Measurements from ENCODE around the gene CSPG4.
"Not testable (repeated sequence)": the region's sequence is repeated elsewhere in the genome, so short reads cannot be mapped to it uniquely, and the experiment has no call there.

CSPG4 gene, protein sequence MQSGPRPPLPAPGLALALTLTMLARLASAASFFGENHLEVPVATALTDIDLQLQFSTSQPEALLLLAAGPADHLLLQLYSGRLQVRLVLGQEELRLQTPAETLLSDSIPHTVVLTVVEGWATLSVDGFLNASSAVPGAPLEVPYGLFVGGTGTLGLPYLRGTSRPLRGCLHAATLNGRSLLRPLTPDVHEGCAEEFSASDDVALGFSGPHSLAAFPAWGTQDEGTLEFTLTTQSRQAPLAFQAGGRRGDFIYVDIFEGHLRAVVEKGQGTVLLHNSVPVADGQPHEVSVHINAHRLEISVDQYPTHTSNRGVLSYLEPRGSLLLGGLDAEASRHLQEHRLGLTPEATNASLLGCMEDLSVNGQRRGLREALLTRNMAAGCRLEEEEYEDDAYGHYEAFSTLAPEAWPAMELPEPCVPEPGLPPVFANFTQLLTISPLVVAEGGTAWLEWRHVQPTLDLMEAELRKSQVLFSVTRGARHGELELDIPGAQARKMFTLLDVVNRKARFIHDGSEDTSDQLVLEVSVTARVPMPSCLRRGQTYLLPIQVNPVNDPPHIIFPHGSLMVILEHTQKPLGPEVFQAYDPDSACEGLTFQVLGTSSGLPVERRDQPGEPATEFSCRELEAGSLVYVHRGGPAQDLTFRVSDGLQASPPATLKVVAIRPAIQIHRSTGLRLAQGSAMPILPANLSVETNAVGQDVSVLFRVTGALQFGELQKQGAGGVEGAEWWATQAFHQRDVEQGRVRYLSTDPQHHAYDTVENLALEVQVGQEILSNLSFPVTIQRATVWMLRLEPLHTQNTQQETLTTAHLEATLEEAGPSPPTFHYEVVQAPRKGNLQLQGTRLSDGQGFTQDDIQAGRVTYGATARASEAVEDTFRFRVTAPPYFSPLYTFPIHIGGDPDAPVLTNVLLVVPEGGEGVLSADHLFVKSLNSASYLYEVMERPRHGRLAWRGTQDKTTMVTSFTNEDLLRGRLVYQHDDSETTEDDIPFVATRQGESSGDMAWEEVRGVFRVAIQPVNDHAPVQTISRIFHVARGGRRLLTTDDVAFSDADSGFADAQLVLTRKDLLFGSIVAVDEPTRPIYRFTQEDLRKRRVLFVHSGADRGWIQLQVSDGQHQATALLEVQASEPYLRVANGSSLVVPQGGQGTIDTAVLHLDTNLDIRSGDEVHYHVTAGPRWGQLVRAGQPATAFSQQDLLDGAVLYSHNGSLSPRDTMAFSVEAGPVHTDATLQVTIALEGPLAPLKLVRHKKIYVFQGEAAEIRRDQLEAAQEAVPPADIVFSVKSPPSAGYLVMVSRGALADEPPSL (N-terminal part only)

DNA sequence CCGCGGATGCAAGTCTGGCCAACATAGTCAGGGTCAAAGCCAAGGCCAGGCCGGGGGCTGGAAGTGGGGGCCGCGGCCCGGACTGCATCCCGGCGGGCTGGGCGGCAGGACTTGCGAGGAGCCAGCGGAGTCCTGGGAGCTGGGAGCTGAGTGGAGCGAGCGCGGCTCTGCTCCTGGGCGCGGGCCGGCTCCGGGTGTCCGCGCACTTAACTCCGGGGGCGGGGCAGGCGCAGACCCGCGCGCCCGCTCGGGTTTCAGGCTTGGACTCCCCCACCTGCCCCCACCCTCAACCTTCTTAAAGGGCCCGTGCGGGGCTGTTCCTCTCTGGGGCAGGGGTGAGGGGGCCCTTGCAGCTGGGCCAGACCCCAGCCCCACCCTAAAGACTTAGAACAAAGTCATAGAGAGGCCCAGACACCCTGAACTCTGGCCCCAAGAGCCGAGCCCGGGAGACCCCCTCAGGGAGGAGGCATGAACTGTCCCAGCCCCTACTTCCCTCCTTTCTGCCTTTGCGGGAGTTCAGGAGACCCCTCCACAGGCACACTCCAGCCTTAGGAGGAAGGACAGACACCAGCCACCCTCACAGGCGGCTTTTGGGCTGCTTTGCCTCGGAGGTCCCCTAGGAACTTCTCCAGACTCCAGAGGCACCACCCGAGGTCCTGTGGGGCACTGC lies at the start of gene CSPG4:
Gene CSPG4, minus strand, starts transcription at position 181 of the 670 bp plus-strand sequence. Its CDS starts 93 bp downstream, at position 88.
- no peak for DNase-seq

DNA sequence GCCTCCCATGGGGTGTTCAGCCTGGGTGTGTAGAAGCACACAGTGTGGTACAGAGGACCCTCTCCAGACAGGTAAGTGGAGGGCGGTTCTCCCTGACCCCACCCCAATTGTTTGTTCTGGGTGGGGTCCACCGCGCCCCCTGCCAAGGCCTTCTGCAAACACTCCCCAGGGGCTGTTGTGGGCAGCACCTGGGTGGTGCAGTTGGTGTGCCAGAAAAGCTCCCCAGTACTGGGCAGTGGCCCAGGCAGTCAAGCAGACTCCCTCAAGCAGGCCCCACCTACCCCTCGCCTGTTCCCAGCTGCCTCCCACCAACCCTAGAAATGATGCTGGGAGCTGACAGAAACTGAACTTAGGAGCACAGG lies 49.7 kb upstream of the CSPG4 start:
- not testable (repeated sequence) for DNase-seq

DNA sequence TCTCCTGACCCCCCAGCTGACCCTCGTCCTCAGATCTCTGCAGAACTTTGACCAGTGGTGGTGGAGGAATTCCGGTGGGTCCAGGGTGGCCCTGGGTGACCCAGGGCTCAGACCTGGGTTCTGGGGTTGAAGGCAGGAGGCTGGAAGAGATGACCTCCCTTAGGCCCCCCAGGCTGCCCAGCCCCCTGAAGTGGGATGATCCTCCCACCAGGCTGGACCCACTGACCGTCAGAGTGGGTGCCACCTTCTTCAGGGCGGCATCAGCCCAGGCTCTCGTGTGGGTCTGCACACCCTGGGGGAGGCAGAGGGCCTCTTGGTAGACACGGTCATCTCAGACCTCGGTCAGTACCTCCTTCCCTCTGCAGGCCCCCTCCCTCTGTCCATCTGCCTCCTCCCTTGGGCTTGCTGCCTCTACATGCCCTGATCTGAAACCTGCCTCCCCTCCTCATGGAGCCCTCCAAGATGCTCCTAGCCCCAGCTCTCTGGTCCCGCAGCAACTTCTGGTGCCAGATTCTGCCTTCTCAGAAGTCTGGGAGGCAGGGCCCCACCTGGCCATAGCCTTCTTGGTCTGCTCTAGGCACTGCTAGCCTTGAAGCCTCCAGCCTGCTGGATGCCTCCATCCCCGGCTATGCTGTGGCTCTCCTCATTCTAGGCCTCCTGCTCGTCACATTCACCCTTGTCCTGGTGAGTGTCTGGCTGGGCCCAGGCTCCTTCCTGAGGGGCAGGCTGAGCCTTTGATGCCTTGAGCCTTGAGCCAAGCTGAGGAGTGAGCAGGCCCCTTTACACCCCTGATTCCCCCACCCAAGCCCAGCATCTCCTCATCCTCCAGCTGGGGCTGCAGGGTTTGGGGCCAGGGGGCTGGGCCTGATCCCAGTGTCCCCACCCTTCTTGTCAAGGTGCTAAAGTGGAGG lies 49.1 kb upstream of the CSPG4 start:
- DNase-seq, result no peak

DNA sequence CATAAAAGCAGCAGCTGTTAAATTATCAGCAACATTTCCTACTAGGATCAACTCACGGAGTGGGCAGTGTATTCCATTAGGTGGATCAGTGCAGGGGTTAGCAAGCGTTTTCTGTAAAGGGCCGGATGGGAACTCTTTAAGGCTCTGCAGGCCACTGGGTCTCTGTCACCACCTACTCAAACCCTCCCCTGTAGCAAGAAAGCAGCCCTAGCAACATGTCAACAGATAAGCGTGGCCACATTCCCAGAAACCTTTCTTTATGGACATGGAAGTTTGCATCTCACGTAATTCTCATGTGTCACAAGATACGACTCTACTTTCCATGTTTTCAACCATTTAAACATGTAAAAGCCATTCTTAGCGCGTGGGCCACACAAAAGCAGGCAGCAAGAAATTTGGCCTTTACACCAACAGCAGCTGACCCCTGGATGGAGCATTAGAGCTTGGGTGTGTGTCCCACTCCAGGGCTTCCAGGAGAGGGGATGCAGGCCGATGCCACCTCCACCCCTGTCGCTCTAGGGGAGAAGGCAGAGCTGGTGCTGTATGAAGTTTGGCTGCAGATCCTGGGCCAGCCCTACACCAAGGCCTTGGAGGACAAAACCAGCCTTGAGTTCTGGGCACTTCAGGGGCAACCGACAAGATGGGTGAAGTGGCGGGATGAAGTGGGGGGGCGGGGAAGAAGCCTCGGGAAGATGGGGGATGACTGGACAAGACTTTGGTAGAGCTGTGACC lies 48.2 kb upstream of the CSPG4 start:
- DNase-seq, result no peak

DNA sequence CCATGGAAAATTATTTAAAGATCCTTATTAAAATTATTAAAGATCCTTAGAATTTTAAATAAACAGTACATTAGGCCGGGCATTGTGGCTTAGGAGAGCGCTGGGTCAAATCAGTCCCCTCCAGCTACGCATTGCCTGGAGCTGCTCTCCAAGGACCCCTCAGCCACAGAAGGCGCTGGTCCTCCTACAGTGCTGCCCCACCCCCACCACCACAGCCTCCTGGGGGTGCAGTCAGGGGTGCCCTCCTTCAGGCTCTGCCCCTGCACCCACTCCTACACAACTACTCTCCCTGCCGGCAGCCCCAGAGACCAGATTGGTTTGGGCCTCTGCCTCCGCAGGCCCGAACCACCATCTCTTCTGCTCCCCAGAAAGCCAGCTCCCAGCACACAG lies 47.5 kb upstream of the CSPG4 start:
- DNase-seq, result not testable (repeated sequence)

DNA sequence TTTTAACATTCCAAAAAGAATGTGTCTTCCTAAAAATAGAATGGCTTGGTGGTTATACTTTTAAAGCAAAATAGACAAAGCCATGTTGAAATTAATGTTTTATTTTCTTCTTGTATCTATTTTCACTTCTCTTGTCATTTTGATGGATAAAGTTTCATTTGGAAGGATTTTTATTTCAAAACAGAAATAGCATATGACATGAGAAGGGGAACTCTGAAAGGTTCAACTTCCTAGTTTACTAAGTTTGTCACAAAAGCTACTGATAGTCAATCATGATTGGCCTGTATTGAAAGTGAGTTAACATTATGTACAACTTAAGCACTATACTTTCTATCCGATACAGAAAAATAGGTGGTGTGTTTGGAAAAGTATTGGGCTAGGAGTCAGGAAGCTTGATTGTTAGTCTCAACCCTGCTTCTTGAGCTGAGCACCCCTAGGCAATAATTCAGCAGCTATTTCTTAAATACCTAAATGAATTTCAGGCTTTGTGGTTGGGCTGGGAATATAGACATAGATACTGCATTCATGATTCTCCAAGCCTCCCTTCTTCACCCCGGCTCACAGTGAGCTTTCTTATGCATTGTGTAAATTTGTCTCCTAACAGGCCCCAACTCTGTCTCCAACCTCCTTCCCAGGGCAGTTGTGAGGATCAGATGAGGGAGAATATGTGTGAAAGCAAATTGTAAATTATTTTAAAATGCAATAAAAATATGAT lies 46.9 kb upstream of the CSPG4 start:
- DNase-seq, result no peak

DNA sequence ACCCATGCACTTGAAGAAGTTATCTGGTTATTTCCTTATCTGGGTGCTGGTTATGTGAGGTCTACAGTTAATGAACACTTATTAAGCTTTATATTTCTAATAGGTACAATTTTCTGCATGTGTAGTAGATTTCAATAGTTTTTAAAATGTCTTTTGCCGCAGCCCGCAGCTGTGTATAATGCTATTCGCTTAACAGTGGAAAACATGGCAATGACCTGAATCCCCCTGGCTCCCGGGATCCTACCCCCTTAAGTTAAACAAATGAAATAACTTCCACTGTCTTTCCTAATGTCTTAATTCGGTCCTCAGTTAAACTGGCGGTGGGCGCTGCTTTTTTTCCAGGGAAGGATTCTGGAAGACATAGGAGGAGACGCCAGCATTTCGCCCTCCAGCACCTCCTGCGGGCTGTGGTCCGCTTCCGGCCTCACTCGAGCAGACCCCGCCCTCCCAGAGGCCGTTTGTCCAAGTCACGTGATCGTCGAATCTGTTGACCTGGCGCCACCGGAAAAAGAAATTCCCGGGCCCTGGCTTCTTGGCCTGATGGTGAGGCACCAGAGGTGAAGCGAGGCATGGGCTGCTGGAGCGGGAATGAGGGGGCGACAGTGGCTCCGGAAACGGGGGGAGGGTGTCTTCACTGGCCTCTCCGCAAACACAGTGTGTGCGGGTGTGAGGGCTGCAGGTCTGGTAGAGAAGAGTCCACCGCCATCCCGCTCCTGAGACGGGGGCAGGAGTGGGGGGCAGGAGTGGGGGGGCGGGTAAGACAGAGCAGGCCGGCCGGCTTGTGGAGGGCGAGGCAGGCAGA lies 45.6 kb upstream of the CSPG4 start:
- DNase-seq, result peak; percentile 77

DNA sequence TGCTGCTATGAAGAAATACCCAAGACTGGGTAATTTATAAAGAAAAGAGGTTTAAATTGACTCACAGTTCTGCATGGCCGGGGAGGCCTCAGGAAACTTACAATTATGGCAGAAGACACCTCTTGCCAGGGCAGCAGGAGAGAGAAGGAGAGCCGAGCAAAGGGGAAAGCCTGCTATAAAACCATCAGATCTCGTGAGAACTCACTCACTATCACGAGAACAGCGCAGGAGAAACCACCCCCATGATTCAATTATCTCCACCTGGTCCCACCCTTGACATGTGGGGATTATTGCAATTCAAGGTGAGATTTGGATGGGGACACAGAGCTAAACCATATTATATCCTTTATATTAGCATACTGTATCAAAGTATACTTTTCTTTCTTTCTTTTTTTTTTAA lies 42.2 kb upstream of the CSPG4 start:
- not testable (repeated sequence) for DNase-seq

DNA sequence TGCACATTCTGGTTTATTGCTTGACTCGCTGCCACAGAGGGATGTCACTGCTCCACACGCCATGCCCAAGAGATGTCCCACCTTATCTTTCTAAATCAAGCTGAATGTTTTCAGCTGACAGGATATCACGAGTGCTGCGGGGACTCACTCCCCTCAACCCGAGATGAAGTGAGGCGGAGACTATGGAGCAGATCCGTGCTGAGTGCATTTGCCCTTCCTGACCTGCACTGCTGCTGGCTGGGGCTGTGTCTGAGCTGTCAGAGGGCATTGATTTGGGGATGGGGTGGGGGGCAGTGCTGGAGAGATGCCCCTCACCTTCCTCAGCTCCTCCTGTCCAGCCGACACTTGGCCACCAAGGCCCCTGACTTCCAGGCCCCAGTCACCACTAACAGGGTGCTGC lies 40.5 kb upstream of the CSPG4 start:
- DNase-seq, result no peak

DNA sequence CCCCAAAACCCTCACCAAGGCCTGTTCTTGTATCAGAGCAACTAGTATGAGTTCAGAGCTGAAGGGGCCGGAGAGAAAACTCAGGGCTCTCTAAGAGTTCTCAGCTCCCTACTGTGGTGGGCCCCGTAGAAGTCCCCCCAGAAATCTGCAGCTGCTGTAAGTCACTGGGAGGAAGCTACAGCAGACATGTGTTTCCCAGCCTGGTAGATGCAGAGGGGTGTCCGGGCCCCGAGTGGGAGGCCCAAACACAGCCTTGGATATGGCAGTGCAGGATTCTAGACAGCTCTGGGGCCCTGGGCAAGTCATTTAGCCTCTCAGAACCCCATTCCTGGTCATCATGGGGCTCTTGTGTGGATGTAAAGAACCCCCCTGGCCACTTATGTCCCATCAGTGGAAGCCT lies 39.2 kb upstream of the CSPG4 start:
- DNase-seq, result no peak

DNA sequence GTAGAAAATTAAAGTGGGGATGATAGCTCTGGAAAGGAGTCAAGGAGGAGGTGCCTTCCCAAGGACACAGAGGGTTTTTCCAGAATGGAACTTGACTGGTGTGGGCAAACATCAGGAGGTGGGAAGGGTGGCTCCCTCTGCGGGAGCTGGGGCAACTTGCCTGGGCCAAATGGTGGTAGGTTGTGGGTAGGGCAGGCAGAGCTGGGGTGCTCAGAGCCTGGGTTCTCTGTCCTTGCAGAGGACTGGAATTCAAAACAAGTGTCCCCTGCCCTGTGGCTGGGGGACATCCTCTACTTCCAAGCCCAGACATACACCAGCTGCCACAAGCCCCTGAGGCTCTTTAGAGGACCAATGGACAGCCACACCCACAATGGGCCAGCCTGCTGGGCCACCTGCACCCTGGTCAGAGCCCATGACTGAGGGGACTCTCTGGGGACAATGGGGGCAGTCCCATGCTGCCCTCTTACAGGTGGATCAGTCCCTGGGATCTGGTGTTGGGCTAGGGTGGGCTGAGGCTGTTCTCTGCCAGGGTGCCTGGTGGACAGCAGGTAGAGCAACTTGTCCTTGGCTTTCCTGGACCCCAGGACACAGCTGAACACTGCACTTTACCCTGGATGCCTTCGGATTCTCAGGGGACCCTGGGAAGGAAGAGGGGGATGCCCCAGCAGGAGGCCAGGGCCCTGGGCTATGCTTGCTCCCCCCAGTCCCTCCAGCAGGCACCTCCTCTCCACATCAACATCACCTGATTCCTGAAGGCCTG lies 38.6 kb upstream of the CSPG4 start:
- DNase-seq, result no peak

DNA sequence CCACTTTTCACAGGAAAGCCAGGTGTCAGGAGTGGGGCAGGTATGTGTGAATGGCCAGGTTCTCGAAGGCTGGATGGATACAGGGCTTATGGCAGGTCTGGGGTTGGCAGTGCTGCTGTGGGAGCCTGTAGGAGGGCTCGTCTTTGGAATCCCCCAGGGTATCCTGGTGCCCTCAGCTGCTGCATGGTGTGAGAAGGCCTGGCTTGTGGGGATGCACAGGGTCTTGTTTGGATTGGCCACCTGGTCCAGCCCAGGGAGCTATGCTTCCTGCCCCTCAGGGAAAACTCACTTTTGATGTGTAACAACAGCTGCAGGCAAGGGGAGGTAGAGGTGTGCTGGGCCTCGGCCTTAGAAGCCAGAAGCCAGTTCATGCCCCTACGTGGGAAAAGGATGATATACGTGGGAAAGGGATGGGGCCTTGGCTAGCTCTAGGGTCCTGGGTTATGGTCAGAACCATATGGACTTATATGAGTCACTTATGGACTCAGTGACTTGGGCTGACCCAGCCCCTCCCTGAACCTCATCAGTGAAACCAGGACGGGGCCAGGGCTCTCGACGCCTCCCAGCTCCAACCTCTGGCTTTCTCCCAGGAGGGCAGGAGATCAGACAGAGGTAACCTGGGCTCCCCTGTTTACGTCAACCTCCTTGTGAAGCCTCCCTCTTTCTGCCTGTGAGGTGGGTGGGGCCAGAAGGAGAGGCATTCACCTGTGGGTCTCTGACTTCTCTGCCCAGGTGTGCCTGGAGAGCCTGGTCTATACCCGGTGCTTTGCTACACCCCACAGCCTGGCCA lies 37.8 kb upstream of the CSPG4 start:
- no peak for DNase-seq

DNA sequence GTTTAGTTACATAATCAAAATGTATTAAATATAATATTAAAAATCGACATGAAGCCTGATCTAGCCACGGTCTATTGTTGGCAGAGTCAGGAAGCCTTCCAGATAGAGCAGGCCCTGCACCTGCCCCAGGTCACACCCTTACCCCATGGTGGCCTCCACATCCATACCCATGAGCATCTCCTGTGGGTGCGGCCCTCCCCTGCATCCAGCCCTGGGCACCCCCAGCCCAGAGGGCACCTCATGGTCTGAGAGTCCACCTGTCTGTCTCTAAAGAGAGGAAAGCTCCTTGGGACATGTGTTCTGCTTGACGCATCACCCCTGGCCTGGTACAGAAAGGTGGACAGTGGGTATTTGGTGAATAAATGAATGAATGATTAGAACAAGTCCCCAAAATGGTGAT lies 37.2 kb upstream of the CSPG4 start:
- DNase-seq, result no peak

DNA sequence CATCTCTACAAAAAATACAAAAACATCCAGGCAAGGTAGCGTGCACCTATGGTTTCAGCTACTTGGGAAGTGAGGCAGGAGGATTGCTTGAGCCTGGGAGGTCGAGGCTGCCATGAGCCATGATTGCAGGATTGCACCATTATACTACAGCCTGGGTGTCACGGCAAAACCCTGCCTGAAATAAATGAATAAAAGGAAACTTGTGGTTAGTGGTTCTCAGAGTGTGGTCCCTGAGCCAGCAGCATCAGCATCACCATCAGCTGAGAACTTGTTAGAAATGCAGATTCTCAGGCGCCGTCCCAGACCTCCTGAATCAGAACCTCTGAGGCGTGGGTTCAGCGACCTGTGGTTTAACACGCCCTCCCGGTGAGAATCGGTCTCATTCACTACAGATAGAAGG lies 36.2 kb upstream of the CSPG4 start:
- DNase-seq, result peak; percentile 60

DNA sequence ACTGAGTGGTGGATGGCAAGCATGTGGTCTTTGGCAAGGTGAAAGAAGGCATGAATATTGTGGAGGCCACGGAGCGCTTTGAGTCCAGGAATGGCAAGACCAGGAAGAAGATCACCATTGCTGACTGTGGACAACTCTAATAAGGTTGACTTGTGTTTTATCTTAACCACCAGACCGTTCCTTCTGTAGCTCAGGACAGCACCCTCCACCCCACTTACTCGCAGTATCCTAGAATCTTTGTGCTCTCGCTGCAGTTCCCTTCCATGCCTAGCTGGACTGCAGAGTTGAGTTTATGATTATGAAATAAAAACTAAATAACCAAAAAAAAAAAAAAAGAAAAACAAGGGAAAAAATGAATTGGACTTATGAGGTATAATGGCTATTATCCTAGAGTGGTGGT lies 34.5 kb upstream of the CSPG4 start:
- DNase-seq, result not testable (repeated sequence)

DNA sequence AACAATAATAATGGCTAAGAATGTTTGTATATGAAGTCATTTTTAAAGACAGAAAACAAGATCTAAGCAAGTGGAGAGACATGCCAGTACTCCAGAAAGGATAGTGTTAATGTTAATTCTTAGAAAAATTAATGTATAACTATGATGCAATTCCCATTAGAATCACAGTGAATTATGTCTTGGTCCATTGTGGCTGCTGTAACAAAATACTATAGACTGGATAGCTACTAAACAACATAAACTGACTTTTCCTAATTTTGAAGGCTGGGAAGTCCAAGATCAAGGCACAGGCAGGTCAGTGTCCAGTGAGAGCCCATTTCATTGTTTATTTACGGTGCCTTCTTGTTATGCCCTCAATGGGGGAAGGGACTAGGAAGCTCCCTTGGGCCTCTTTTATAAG lies 32.7 kb upstream of the CSPG4 start:
- no peak for DNase-seq

DNA sequence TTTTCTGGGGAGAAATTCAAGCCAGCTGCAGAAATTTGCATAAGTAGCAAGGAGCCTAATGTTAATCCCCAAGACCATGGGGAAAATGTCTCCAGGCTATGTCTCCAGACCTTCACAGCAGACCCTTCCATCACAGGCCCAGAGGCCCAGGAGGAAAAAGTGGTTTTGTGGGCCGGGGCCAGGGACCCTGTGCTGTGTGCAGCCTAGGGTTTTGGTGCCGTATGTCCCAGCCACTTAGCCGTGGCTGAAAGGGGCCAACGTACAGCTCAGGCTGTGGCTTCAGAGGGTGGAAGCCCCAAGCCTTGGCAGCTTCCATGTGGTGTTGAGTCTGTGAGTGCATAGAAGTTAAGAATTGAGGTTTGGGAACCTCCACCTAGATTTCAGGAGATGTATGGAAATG lies 29.7 kb upstream of the CSPG4 start:
- DNase-seq, result not testable (repeated sequence)

DNA sequence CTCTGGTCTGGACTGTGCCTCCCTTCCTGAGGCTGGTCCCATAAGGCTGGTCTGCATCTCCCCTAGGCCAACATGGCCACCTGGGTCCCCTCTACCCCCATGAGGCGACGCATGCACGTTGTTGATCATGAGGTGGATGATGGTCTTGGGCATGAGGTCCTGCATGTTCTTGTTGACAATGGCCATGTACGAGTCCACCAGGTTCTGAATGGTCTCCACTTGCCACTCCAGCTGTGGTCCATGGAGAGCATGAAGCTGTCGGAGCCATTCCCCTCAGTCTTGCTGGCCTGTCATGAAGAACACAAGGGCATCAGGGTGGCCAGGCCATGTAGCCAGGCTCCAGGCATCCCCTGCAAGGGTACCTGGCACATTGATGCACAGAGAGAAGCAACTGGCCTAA lies 27.1 kb upstream of the CSPG4 start:
- DNase-seq, result no peak
